Liver (tissue), 3 donors: Measurements from ENCODE around the gene TNS2.

ENCODE experiments used
- CTCF ChIP-seq: fragments of 150-350 bp; IDR thresholded peaks from 2 replicates; pipeline ENCODE4 v1.5.1; 2017; ENCODE audit warnings: improper control_type of control experiment, low read depth, low read length; ENCODE audit not compliant: missing input control
- EGR1 ChIP-seq, 2 donors: IDR thresholded peaks; 2 replicates each; pipeline ENCODE4 v1.6.1; 2016 to 2018; ENCODE audit warnings: antibody characterized with exemption in 2 of 2, low read depth in 2 of 2
- GABPA ChIP-seq, 2 donors: IDR thresholded peaks in 1 of 2; conservative IDR thresholded peaks in 1 of 2; 2 replicates each; pipeline ENCODE4 v1.6.1; 2016; ENCODE audit warnings: antibody characterized with exemption in 2 of 2, mild to moderate bottlenecking in 1 of 2, moderate library complexity in 1 of 2
- HNF4A ChIP-seq, 2 donors: conservative IDR thresholded peaks; 2 replicates each; pipeline ENCODE4 v1.6.1; 2016; ENCODE audit warnings: antibody characterized with exemption in 2 of 2, mild to moderate bottlenecking in 2 of 2
- RAD21 ChIP-seq, 2 donors: IDR thresholded peaks; 2 replicates each; pipeline ENCODE4 v1.6.1; 2016; ENCODE audit warnings: antibody characterized with exemption in 2 of 2, mild to moderate bottlenecking in 2 of 2
- RXRA ChIP-seq, 2 donors: IDR thresholded peaks; 2 replicates each; pipeline ENCODE4 v1.6.1; 2017 to 2018; ENCODE audit warnings: antibody characterized with exemption in 2 of 2, mild to moderate bottlenecking in 1 of 2
- SP1 ChIP-seq: IDR thresholded peaks from 2 replicates; pipeline ENCODE4 v1.6.1; 2018; ENCODE audit warnings: antibody characterized with exemption, mild to moderate bottlenecking
- TAF1 ChIP-seq: conservative IDR thresholded peaks from 2 replicates; pipeline ENCODE4 v1.6.1; 2016; ENCODE audit warnings: antibody characterized with exemption, mild to moderate bottlenecking
- TF ChIP-seq, protein P1 (sequence below): IDR thresholded peaks from 2 replicates; pipeline ENCODE4 v1.6.1; 2016; ENCODE audit warnings: antibody characterized with exemption
- TF ChIP-seq, protein P2 (sequence below): IDR thresholded peaks from 2 replicates; pipeline ENCODE4 v1.6.1; 2016; ENCODE audit warnings: antibody characterized with exemption
- donor health status: healthy.
- donor health status: healthy.

DNA sequence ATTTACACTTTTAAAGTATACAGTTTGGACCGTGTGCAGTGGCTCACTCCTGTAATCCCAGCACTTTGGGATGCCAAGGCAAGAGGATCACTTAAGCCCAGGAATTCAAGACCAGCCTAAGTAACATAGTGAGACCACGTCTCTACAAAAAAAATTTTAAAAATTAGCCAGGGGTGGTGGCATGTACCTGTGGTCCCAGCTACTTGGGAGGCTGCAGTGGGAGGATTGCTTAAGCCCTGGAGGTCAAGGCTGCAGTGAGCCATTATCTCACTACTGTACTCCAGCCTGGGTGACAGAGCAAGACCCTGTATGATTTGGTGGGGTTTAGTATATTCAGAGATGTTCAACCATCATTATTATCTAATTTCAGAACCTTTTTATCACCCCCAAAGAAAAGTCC, 38.9 kb upstream of the TNS2 start:
- TF ChIP-seq GABPA (IDR thresholded peaks at IDR 0.05 in 1 of 2, conservative IDR thresholded peaks at IDR 0.05 in 1 of 2) (no peak), CTCF (no peak), HNF4A (conservative IDR thresholded peaks at IDR 0.05) (no peak), SP1 (no peak), RAD21 (IDR thresholded peaks at IDR 0.05) (no peak), EGR1 (IDR thresholded peaks at IDR 0.05; ENCODE audit: low read depth in 2 of 2) (no peak), TAF1 (no peak), RXRA (IDR thresholded peaks at IDR 0.05) (no peak)
- TF ChIP-seq, protein P1, sequence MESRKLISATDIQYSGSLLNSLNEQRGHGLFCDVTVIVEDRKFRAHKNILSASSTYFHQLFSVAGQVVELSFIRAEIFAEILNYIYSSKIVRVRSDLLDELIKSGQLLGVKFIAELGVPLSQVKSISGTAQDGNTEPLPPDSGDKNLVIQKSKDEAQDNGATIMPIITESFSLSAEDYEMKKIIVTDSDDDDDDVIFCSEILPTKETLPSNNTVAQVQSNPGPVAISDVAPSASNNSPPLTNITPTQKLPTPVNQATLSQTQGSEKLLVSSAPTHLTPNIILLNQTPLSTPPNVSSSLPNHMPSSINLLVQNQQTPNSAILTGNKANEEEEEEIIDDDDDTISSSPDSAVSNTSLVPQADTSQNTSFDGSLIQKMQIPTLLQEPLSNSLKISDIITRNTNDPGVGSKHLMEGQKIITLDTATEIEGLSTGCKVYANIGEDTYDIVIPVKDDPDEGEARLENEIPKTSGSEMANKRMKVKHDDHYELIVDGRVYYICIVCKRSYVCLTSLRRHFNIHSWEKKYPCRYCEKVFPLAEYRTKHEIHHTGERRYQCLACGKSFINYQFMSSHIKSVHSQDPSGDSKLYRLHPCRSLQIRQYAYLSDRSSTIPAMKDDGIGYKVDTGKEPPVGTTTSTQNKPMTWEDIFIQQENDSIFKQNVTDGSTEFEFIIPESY = no peak
- TF ChIP-seq, protein P2, sequence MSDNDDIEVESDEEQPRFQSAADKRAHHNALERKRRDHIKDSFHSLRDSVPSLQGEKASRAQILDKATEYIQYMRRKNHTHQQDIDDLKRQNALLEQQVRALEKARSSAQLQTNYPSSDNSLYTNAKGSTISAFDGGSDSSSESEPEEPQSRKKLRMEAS = no peak
